HG02798 (cell line): ENCODE data around the gene TSACC.

Experiments used
- ATAC-seq: cut with Tn5 transposase; IDR thresholded peaks from one replicate; pipeline ENCODE4 v1.9.1; 2021; ENCODE audit warnings: mild to moderate bottlenecking; ENCODE audit not compliant: unreplicated experiment, poor library complexity

Gene TSACC

DNA sequence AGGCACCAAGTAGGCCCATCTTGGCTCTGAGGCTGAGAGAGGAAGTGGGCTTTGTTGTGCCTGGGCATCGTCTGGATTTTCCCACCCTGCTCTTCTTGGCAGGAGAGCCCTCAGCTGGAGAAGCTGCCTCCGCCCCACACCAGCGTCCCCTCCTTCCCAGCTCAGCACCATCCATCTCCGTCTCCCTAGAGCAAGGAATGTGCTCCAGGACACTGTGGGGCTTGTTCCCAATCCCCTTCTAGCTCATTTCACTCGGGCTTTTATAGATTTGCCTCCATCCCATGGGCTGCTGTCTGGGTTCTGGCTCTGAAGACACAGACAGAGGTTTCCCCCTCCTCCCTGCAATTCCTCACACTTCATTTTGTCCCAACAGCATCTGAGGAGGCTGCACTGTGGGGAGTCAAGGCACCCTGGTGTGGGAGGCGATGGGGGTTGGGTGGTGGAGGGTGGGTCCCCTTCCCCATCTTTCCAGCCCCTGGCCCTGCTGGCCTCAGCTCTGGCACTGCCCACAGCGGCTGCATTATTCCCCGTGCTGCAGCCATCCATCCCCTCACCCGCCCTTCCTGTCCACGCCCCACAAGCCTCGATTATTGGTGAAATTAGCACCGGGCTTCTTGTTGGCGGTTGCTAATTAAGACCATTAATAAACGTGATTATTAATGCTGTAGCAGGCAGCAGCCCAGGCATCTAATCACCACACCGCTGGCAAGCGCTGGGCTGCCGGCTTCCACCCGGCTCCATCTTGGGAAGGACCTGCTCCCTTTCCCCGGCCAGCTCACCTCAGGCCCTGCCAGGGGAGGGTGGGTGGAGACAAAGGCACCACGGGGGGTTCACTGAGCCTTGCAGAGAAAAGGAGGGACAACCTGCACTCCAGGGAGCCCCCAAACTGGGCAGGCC is 52.4 kb downstream of the TSACC start:
- ATAC-seq: no peak

DNA sequence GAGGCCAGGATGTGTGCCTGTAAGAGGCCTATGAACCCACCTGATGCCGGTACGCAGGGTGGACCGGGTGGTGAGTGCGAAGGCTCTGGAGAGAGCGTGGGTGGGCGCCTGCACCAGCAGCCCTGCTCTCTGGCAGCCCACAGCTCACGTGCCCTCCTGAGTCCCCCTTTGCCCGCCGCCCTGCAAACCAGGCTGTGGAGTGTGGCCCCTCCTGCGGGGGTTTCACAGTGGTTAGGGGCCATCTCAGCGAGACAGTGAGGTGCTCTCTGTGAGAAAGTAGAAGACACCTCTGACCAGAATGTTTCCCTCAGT is 53.0 kb downstream of the TSACC start:
- ATAC-seq: no peak

DNA sequence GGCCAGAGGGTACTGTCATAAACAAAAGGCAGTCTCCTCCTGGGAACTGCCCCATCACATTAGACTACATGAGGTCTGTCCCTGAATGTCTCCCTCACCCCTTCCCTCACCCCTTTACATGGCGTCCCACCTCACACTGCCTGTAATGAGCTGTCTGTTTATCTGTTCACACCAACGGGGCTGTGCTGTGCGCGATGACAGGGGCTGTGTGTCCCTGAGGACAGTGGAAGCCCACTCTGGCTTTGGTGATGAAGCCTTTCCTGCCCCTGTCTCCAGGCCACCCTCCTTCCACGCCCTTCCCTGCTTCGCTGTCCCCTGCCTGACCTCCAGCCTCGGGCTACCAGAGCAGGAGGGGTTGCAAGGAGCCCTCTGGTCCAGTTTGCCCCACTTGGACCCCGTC is 53.4 kb downstream of the TSACC start:
- ATAC-seq: no peak

DNA sequence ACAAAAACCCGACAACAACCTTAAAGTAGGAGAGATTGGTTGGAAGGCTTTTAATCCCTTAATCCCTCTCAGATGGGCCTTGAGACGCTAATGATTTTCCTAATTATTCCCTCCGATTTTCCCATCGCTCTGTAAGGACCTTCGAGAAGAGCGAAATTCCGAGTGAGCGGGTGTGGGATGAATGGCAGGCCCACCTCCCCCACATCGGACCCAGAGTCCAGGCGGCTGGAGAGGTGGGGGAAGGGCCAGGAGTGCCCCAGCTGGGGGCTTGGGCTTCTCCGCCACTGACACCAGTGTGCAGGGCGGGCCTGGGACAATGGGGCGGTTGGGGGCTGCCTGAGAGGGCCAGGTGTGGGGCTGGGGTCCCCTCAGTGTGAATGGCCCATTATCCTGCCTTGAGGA is 54.1 kb downstream of the TSACC start:
- ATAC-seq: no peak

DNA sequence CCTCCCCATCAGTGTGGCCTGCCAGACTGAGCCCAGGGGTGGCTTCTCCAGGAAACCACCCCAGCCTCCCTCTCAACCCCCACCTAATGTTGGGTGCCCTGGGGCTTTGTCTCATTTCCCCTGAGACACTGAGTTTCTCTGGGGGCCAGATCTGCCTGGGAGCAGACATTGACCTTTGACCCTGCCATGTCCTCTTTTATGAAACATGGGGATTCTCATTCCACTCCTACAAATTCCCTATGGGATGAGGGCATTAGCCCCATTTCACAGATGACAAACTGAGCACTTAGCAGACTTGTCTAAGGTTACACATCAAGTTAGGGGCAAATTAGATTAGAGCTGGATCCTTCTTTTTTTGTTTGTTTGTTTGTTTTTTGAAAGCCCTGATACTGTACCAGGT is 54.8 kb downstream of the TSACC start:
- no peak for ATAC-seq

DNA sequence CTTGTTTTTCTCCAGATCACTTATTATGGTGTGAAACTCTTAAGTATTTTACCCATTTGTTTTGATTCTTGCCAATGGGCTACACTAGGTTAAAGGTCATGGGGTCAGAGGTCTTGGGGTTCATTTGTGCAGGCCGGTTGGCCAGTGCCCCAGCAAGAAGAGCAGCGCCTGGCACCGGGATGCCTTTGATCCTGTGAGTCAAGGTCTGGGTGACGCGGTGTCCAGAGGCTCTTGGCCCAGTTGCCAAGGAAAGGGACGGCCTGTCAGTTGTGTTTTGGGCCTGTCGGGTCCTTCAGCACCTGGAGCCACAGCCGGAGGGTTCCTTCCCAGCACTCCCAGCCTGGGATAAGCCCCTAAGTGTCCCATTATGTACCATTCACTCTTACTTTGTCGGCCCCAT is 55.8 kb downstream of the TSACC start:
- ATAC-seq: no peak

DNA sequence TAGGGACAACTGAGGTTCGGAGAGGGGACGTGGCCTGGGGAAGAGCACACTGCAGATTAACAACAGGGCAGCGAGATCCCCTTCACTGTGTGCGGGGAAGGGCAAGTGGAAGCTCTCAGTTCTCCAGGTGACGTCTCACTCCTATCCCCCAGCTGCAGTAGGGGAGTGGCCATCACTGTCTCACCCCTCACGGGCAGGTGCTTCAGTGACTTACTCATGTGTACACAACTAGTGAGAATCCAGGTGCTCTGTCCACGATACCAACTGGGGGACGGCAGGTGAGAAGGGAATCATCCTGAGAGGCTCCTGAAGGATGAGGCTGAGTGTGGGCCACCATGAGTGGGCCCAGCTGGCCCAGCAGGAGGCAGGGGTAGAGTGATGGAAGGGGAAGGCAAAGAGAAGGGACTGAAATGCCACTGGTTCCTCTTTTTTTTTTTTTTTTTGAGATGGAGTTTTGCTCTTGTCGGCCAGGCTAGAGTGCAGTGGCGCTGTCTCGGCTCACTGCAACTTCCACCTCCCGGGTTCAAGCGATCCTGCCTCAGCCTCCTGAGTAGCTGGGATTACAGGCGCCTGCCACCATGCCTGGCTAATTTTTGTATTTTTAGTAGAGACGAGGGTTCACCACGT is 56.6 kb downstream of the TSACC start:
- no peak for ATAC-seq
